HEK293T (cell line): ENCODE data around the gene PLEK.

Source experiments
- FOXK2 ChIP-seq: fragments of 450-650 bp; IDR thresholded peaks from 2 replicates; pipeline ENCODE4 v1.6.1; 2016; ENCODE audit warnings: mild to moderate bottlenecking
- SP1 ChIP-seq: fragments of 450-650 bp; IDR thresholded peaks from 2 replicates; pipeline ENCODE4 v1.6.1; 2017

DNA sequence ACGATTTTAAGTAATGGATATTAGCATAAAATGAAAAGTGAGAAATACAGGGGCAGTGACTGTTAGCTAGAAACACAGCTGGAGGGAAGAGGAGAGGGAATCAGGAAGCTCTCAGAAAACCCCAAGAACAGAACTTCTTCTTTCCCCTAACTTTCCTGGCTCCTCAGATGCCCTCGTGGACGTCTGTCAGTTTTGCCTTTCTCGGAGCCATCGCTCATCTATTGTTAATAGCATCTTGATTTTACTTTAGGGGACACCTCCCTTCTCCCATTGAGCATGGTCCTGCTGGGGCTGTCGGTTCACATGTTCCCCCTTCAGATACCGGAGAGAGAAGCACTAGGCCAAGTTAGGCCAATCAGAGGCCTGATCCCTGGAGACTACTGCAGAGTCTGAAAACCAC lies 2.3 kb upstream of the PLEK start:
- TF ChIP-seq SP1 (no peak), FOXK2 (no peak)
